Cardiac fibroblast (primary cell): ENCODE results near the gene LEFTY2.

Experiments used
- DNase-seq, 2 donors: peaks; one replicate each; pipeline versions ENCODE4 v3.0.0 to v3.0.0-alpha.2; 2010; ENCODE audit warnings: low read depth in 2 of 2
- H3K4me3 ChIP-seq, 2 donors: replicated peaks in 1 of 2; 1 replicate in 1 of 2; 2 replicates in 1 of 2; pipeline ENCODE4 v1.5.1; 2011; ENCODE audit warnings: low read depth in 2 of 2, low read length in 2 of 2, mild to moderate bottlenecking in 2 of 2, moderate library complexity in 1 of 2
- CTCF ChIP-seq: IDR thresholded peaks from one replicate; pipeline ENCODE4 v1.5.1; 2011; ENCODE audit warnings: low read depth, mild to moderate bottlenecking, low read length, inconsistent platforms

LEFTY2 gene

GRCh38 chr1:225949041-225949440 lies 8.0 kb upstream of the LEFTY2 start:
- no peak for DNase-seq
- no peak for TF ChIP-seq CTCF
- H3K4me3 ChIP-seq, result no peak overlapping the region

GRCh38 chr1:225946803-225947202 lies 5.8 kb upstream of the LEFTY2 start:
- no peak for DNase-seq
- H3K4me3 ChIP-seq, result no peak overlapping the region

GRCh38 chr1:225946082-225946620 lies 5.1 kb upstream of the LEFTY2 start:
- DNase-seq, result no peak
- no peak overlapping the region for H3K4me3 ChIP-seq
- TF ChIP-seq CTCF, result no peak

More at GRCh38 chr1:225946803-225947202, 5.8 kb upstream of the LEFTY2 start:
- no peak for TF ChIP-seq CTCF

GRCh38 chr1:225945564-225945963 lies 4.5 kb upstream of the LEFTY2 start:
- no peak for DNase-seq
- no peak for TF ChIP-seq CTCF
- H3K4me3 ChIP-seq, result no peak overlapping the region

GRCh38 chr1:225944951-225945350 lies 3.9 kb upstream of the LEFTY2 start:
- no peak for DNase-seq
- no peak overlapping the region for H3K4me3 ChIP-seq
- no peak for TF ChIP-seq CTCF

GRCh38 chr1:225944387-225944786 lies 3.4 kb upstream of the LEFTY2 start:
- TF ChIP-seq CTCF, result no peak
- no peak overlapping the region for H3K4me3 ChIP-seq
- no peak for DNase-seq

GRCh38 chr1:225943582-225943981 lies 2.6 kb upstream of the LEFTY2 start:
- no peak for DNase-seq
- TF ChIP-seq CTCF, result no peak
- no peak overlapping the region for H3K4me3 ChIP-seq
